GM15510 (cell line): ENCODE data around the gene TBX21.

Experiments
- POLR2A ChIP-seq: IDR thresholded peaks from 3 replicates; pipeline ENCODE4 v1.6.1; 2011; ENCODE audit warnings: borderline replicate concordance; ENCODE audit not compliant: insufficient read length; ENCODE audit errors: extremely low read depth

TBX21 gene

DNA sequence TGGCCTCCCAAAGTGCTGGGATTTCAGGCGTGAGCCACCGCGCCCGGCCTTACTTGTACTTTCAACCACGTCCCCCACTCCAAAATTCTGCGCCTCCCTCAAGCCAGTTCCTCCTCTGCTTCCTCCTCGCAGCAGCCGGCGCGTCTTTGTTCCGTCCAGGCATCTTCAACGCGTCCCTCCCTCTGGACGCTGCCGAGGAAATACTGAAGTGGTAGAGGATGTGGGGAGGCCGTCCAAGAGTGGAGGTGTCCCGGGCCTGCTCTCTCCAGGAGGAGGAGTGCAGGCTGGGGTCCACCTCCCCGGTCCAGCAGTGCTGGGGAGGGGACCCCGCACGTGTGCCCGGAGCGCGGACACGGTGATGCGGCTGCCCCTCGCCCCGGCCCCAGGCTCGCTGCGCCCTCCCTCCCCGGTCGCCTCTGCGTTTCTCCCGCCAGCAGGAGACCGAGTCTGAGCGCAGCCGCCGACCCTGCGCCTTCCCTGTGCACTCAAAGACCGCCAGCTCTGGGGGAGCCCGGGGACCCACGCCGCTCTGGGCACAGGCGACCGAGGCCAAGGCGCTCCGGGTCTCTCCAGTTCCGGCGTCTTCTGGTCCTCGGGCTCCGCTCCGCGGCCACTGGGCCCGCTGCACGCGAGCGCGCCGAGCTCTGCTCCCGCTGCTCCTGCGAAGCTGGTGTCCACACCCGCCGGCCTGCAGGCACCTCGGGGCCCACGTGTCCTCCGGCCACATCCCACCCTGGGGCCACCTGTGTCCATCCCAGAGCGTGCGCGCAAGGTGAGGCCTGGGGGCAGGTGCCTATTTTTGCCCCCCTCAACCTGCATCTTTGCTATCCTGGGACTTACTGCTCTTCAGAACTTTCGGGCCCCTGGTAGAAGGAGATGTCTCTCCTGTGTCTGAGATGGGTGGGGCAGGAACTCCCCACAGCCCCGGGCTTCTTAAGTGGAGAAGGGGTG, 56.9 kb downstream of the TBX21 start:
- TF ChIP-seq POLR2A = no peak

DNA sequence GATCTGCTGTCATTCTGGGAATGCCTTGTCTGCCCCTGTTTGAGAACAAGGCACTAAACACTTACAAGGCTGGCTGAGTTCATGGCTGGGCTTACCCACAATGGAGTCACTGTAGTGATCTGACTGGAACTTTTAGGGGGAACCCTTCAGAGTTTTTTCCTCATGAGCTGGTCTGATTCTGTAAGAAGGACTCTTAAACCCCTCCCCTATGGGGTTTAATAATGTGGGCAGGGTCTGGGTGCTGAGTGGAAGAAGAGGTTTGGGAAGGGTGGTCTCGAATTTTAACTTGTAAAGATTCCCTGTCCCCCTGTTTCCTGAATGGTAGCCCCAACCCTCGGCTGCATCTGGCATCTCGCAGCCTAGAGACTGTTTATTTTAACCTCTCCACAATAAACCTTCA, 58.0 kb downstream of the TBX21 start:
- TF ChIP-seq POLR2A = no peak

DNA sequence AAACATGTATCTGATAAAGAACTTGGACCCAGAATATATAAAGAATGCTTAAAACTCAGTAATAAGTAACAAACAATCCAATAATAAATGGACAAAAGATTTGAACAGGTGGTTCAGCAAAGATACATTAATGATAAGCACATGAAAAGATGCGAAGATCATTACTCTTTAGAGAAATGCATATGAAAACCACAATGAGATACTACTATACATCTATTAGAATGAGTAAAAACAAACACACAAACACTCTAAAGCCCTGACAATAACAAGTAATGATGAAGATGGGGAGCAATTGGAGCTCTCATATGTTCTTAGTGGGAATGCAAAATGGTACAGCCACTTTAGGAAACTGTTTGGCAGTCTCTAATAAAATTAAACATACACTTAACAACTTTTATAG, 59.4 kb downstream of the TBX21 start:
- no peak for TF ChIP-seq POLR2A

DNA sequence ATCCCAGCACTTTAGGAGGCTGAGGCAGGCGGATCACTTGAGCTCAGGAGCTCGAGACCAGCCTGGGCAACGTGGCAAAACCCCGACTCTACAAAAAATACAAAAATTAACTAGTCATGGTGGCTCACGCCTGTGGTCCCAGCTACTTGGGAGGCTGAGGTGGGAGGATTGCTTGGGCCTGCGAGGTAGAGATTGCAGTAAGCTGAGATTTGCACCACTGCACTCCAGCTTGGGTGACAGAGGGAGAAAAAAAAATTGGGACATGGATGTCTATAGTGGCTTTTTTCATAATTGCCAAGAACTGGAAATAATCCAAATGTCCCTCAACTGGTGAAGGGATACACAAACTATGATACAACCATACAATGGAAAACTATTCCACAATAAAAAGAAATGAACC, 59.9 kb downstream of the TBX21 start:
- TF ChIP-seq POLR2A = no peak
